ENCODE measurements around the gene REC8.

- no peak for TF ChIP-seq POLR2AphosphoS5 (IDR thresholded peaks at IDR 0.05; ENCODE audit: low read depth)
- no peak for TF ChIP-seq CTCF (IDR thresholded peaks at IDR 0.05; ENCODE audit: insufficient read depth, low read length)
- TF ChIP-seq GABPA (IDR thresholded peaks at IDR 0.05; ENCODE audit: low read depth), result no peak
These were observed 47.6 kb downstream of the REC8 start for GRCh38 chr14:24219521-24219920.

Data from HL-60 (cell line).